DOHH2 (cell line): ENCODE data around the gene C16orf95.

ENCODE experiments used
- H3F3A ChIP-seq: fragments of 200-600 bp; sonication (generic), shearing (Covaris generic); 2 replicates; pipeline ENCODE4 v1.6.0; 2016; ENCODE audit warnings: antibody characterized with exemption, mild to moderate bottlenecking; ENCODE audit not compliant: control insufficient read depth, insufficient read depth
- H3K27ac ChIP-seq: fragments of 200-600 bp; sonication (generic); 2 replicates; pipeline ENCODE4 v1.5.1; 2014; ENCODE audit warnings: low read depth, mild to moderate bottlenecking, low read length, moderate library complexity
- H3K27me3 ChIP-seq: fragments of 200-600 bp; sonication (generic); 2 replicates; pipeline ENCODE4 v1.6.1; 2014; ENCODE audit warnings: mild to moderate bottlenecking, low read length, mixed read lengths; ENCODE audit not compliant: control insufficient read depth
- H3K36me3 ChIP-seq: fragments of 200-600 bp; sonication (generic); 2 replicates; pipeline ENCODE4 v1.6.1; 2014; ENCODE audit warnings: mild to moderate bottlenecking, low read length, moderate library complexity, mixed read lengths; ENCODE audit not compliant: control insufficient read depth
- H3K4me1 ChIP-seq: fragments of 200-600 bp; sonication (generic); 2 replicates; pipeline ENCODE4 v1.6.1; 2014; ENCODE audit warnings: mild to moderate bottlenecking, low read length, mixed read lengths; ENCODE audit not compliant: control insufficient read depth
- H3K4me2 ChIP-seq: fragments of 200-600 bp; sonication (generic); 2 replicates; pipeline ENCODE4 v1.6.0; 2014; ENCODE audit warnings: mild to moderate bottlenecking, low read length, moderate library complexity
- H3K4me3 ChIP-seq: fragments of 200-600 bp; sonication (generic); 2 replicates; pipeline ENCODE4 v1.5.1; 2014; ENCODE audit warnings: mild to moderate bottlenecking, low read length, mixed read lengths
- H3K79me2 ChIP-seq: fragments of 200-600 bp; sonication (generic); 2 replicates; pipeline ENCODE4 v1.6.1; 2014; ENCODE audit warnings: mild to moderate bottlenecking, low read length, mixed read lengths; ENCODE audit not compliant: control insufficient read depth
- H3K9me2 ChIP-seq: fragments of 200-600 bp; sonication (generic); replicated peaks from 2 replicates; pipeline ENCODE4 v1.6.1; 2014; ENCODE audit warnings: mild to moderate bottlenecking, low read length, mixed read lengths; ENCODE audit not compliant: control insufficient read depth
- H3K9me3 ChIP-seq: fragments of 200-600 bp; sonication (generic); 2 replicates; pipeline ENCODE4 v1.6.1; 2014; ENCODE audit warnings: antibody characterized with exemption, low read length, mixed read lengths; ENCODE audit not compliant: control insufficient read depth, insufficient read depth
- H4K20me1 ChIP-seq: fragments of 200-600 bp; sonication (generic); 2 replicates; pipeline ENCODE4 v1.6.0; 2014; ENCODE audit warnings: low read depth, mild to moderate bottlenecking, antibody characterized with exemption, low read length, moderate library complexity; ENCODE audit not compliant: control insufficient read depth, insufficient read depth
- CTCF ChIP-seq: fragments of 200-600 bp; sonication (generic); IDR thresholded peaks from one replicate; pipeline ENCODE4 v1.5.1; 2014; ENCODE audit warnings: antibody characterized with exemption, mild to moderate bottlenecking, low read depth, low read length; ENCODE audit not compliant: poor library complexity, severe bottlenecking
- EZH2phosphoT487 ChIP-seq: fragments of 200-600 bp; sonication (generic); IDR thresholded peaks from 2 replicates; pipeline ENCODE4 v1.6.1; 2017; ENCODE audit warnings: borderline replicate concordance, mild to moderate bottlenecking, antibody characterized with exemption, low read length, moderate library complexity, mixed read lengths

C16orf95 gene

GRCh38 chr16:87254734-87255133 lies 62.5 kb downstream of the C16orf95 start:
- no peak overlapping the region for H3K4me3 ChIP-seq
- no peaks in the 10 kb centered on the region for H3K27me3 ChIP-seq
- no peaks in the 10 kb centered on the region for H3K36me3 ChIP-seq
- no peaks in the 10 kb centered on the region for H3K79me2 ChIP-seq
- no peaks in the 10 kb centered on the region for H4K20me1 ChIP-seq
- H3K4me2 ChIP-seq: no peak overlapping the region
- H3K4me1 ChIP-seq: no peaks in the 10 kb centered on the region
- H3K9me2 ChIP-seq: no peaks in the 10 kb centered on the region
- TF ChIP-seq CTCF (no peak), EZH2phosphoT487 (no peak)
- no peaks in the 10 kb centered on the region for H3F3A ChIP-seq
- no peak overlapping the region for H3K27ac ChIP-seq
- H3K9me3 ChIP-seq: no peaks in the 10 kb centered on the region

GRCh38 chr16:87254296-87254695 lies 62.9 kb downstream of the C16orf95 start:
- H3K4me3 ChIP-seq: no peak overlapping the region
- no peaks in the 10 kb centered on the region for H3K36me3 ChIP-seq
- no peak for TF ChIP-seq CTCF
- no peak for TF ChIP-seq EZH2phosphoT487
- no peaks in the 10 kb centered on the region for H3F3A ChIP-seq
- no peaks in the 10 kb centered on the region for H3K79me2 ChIP-seq
- no peak overlapping the region for H3K4me2 ChIP-seq
- no peaks in the 10 kb centered on the region for H4K20me1 ChIP-seq
- no peak overlapping the region for H3K27ac ChIP-seq
- no peaks in the 10 kb centered on the region for H3K9me3 ChIP-seq
- no peaks in the 10 kb centered on the region for H3K9me2 ChIP-seq
- no peaks in the 10 kb centered on the region for H3K4me1 ChIP-seq
- H3K27me3 ChIP-seq: no peaks in the 10 kb centered on the region

- H4K20me1 ChIP-seq: no peaks in the 10 kb centered on the region
- no peaks in the 10 kb centered on the region for H3K36me3 ChIP-seq
- H3K4me2 ChIP-seq: no peak overlapping the region
- H3K9me3 ChIP-seq: no peaks in the 10 kb centered on the region
- no peaks in the 10 kb centered on the region for H3K27me3 ChIP-seq
- no peaks in the 10 kb centered on the region for H3F3A ChIP-seq
- H3K4me3 ChIP-seq: no peak overlapping the region
- H3K9me2 ChIP-seq: no peaks in the 10 kb centered on the region
- TF ChIP-seq EZH2phosphoT487 (no peak), CTCF (no peak)
- H3K4me1 ChIP-seq: no peaks in the 10 kb centered on the region
- H3K27ac ChIP-seq: no peak overlapping the region
- no peaks in the 10 kb centered on the region for H3K79me2 ChIP-seq
Measured at GRCh38 chr16:87253536-87253935, 63.7 kb downstream of the C16orf95 start.
